Astrocyte of the spinal cord (primary cell): ENCODE measurements around the gene DOCK2.
"Not testable (repeated sequence)": the region's sequence is repeated elsewhere in the genome, so short reads cannot be mapped to it uniquely, and the experiment has no call there.

Source experiments
- DNase-seq: peaks from one replicate; pipeline ENCODE4 v3.0.0; 2011; ENCODE audit warnings: low read depth, low spot score
- H3K4me3 ChIP-seq: 2 replicates; pipeline ENCODE4 v1.5.1; 2011; ENCODE audit warnings: low read depth, mild to moderate bottlenecking, low read length, moderate library complexity
- in situ Hi-C: cut with HindIII; loops from 2 replicates; pipeline ENCODE4 v1.10.0; 2017; ENCODE audit warnings: low sequenced_read_pairs
- TF ChIP-seq, protein P1 (sequence below): IDR thresholded peaks from 2 replicates; pipeline ENCODE4 v1.5.1; 2012; ENCODE audit warnings: low read depth, mild to moderate bottlenecking, low read length, inconsistent platforms

DOCK2 gene

DNA sequence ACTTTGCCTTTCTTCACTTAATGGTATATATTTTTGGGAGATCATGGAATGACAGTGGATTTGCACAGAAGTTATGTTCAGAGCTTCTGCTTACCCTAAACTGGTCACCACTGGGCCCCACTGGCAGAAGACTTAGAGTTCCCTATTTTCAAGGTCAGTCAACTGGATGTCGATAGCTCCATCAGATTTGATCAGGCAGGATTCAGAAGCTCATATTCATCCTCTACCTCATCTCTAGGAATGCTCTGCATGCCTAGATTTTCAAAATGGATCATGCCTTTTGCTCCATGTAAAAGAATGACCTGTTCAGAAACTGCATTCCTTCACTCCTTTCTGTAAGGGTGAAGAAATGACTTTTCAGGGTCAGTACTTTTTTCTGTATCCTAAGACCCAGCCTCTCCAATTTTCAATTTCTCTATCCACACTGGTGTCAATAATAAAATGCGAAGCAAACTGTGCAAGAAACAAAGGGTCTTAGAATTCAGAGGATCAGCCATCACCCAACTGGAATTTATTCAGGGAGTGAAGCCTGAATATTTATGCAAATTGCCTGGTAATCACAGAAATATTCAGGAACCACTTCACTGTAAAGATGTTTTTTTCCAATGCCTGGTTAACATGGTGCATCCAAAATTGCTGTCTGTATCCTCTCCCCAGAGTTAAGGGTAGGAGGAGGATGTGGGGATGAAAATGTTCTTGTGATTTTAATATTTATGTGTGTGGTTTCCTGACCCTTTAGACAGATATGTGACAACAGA is 125.4 kb downstream of the DOCK2 start:
- in situ Hi-C loops = no loop called here

GRCh38 chr5:169763376-169764017 is 126.4 kb downstream of the DOCK2 start:
- in situ Hi-C loops = no loop called here
- DNase-seq = no peak
- H3K4me3 ChIP-seq = no peak overlapping the region
- TF ChIP-seq, protein P1, sequence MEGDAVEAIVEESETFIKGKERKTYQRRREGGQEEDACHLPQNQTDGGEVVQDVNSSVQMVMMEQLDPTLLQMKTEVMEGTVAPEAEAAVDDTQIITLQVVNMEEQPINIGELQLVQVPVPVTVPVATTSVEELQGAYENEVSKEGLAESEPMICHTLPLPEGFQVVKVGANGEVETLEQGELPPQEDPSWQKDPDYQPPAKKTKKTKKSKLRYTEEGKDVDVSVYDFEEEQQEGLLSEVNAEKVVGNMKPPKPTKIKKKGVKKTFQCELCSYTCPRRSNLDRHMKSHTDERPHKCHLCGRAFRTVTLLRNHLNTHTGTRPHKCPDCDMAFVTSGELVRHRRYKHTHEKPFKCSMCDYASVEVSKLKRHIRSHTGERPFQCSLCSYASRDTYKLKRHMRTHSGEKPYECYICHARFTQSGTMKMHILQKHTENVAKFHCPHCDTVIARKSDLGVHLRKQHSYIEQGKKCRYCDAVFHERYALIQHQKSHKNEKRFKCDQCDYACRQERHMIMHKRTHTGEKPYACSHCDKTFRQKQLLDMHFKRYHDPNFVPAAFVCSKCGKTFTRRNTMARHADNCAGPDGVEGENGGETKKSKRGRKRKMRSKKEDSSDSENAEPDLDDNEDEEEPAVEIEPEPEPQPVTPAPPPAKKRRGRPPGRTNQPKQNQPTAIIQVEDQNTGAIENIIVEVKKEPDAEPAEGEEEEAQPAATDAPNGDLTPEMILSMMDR = no peak

More for the DNA sequence above, 125.4 kb downstream of the DOCK2 start:
- no peak overlapping the region for H3K4me3 ChIP-seq
- TF ChIP-seq, protein P1 = no peak
- peak; percentile 59 for DNase-seq

- TF ChIP-seq, protein P1 = no peak
Measured at GRCh38 chr5:169764018-169764378, 126.9 kb downstream of the DOCK2 start.

DNA sequence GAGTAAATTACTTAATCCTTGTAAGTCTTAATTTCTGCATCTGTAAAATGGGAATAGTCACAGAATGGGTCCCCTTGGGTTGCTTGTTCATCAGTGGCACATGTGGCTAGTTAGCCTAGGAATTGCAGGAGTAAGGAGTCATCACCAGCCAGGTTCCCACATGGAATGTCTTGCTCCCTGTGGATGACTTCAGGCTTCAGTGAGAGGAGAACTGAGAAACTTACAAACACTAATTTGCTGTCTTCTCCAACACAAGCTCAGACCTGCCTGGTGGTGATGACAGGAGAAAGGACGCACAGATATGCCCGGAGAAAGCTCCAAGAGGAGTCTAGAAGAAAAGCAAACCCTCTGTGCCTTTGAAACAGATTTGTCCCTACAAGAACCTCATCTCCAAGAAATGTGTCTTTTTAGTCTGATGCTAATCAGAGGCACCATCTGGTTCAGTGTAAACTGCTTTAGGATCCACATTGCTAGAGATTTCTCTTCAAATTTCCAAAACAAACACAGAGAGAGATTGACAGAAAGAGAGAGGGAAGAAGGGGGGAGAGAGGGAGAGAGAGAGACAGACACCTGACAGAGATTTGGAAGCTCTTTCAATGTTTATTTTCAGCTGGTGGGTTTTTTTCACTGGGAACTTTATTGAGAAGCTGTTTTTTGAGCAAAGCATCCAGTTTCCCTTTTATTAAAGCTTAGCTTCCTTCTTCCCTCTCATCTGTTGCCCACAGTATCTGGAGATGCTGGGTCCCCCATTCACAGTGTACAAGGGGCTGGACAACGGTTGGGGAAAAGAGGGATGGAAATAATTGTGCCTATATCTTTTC is 128.3 kb downstream of the DOCK2 start:
- no peak overlapping the region for H3K4me3 ChIP-seq
- DNase-seq = no peak
- in situ Hi-C loops = no loop called here
- TF ChIP-seq, protein P1 = no peak

More at GRCh38 chr5:169764018-169764378, 126.9 kb downstream of the DOCK2 start:
- no peak for DNase-seq
- in situ Hi-C loops = no loop called here
- H3K4me3 ChIP-seq = no peak overlapping the region

DNA sequence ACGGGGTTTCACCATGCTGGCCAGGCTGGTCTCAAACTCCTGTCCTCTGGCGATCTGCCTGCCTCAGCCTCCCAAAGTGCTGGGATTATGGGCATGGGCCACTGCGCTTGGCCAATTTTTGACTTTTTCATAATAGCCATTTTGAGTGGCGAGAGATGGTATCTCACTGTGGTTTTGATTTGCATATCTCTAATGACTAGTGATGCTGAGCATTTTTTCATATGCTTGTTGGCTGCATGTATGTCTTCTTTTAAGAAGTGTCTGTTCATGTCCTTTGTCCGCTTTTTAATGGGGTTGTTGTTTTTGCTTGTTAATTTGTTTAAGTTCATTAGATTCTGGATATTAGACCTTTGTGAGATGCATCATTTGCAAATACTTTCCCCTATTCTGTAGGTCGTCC is 129.9 kb downstream of the DOCK2 start:
- in situ Hi-C loops, DNase-seq, H3K4me3 ChIP-seq: not testable (repeated sequence)

DNA sequence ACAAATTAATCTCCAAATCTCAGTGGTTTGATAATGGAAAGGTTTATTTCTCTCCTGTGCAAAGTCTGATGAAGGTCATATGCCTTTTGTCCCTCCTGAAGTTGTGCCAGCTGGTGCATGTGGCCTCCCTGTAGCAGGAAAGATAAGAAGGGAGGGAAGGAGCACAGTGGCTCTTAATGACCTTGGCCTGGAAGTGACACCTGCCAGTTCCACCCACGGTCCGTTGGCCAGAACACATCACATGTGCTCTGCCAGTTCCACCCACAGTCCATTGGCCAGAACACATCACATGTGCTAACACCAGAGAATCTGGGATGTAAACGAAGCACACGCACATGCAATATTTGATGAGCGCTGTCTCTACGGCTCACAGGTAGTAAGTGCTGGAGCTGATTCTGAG is 130.9 kb downstream of the DOCK2 start:
- in situ Hi-C loops = no loop called here
- TF ChIP-seq, protein P1 = no peak
- DNase-seq = no peak
- no peak overlapping the region for H3K4me3 ChIP-seq
